ENCODE measurements around the gene ECE2.
A peak's percentile ranks its signal among the peaks of the same experiment; 100 is the strongest.

ECE2 gene

GRCh38 chr3:184277366-184277765 lies 1.5 kb downstream of the ECE2 start:
- no peak for DNase-seq

GRCh38 chr3:184282941-184283340 lies 7.1 kb downstream of the ECE2 start:
- no peak for DNase-seq

GRCh38 chr3:184283681-184284080 lies 7.9 kb downstream of the ECE2 start:
- no peak for DNase-seq

- no peak for DNase-seq
These were observed 8.9 kb downstream of the ECE2 start for GRCh38 chr3:184284696-184285095.

GRCh38 chr3:184289426-184289938 lies 13.7 kb downstream of the ECE2 start:
- DNase-seq: peak; percentile 61

GRCh38 chr3:184290331-184290730 lies 14.5 kb downstream of the ECE2 start:
- no peak for DNase-seq

- no peak for DNase-seq
These were observed 15.4 kb downstream of the ECE2 start for GRCh38 chr3:184291044-184291737.

GRCh38 chr3:184291738-184292445 lies 16.1 kb downstream of the ECE2 start:
- DNase-seq: no peak

GRCh38 chr3:184295771-184296170 lies 19.9 kb downstream of the ECE2 start:
- DNase-seq: no peak

- DNase-seq: no peak
These were observed 20.8 kb downstream of the ECE2 start for GRCh38 chr3:184296616-184297015.

- DNase-seq: peak; percentile 98
These were observed 23.1 kb downstream of the ECE2 start, which contains the start of gene PSMD2 for GRCh38 chr3:184298759-184299487. Gene PSMD2 (plus strand): TSS chr3:184299241. CDS start chr3:184299267, 26 bp downstream.

GRCh38 chr3:184299488-184300377 lies 23.9 kb downstream of the ECE2 start:
- no peak for DNase-seq

- DNase-seq: no peak
These were observed 24.5 kb downstream of the ECE2 start for GRCh38 chr3:184300378-184300720.

GRCh38 chr3:184305577-184305976 lies 29.8 kb downstream of the ECE2 start:
- DNase-seq: no peak

GRCh38 chr3:184306341-184306972 lies 30.6 kb downstream of the ECE2 start:
- no peak for DNase-seq

- DNase-seq: no peak
These were observed 32.1 kb downstream of the ECE2 start for GRCh38 chr3:184307915-184308314.

GRCh38 chr3:184308744-184309143 lies 32.9 kb downstream of the ECE2 start:
- DNase-seq: no peak

GRCh38 chr3:184311633-184312032 lies 35.8 kb downstream of the ECE2 start:
- no peak for DNase-seq

GRCh38 chr3:184314363-184314699 lies 38.5 kb downstream of the ECE2 start, which contains the start of gene EIF4G1:
Gene EIF4G1 (plus strand): TSS chr3:184314606. CDS start chr3:184315797, 1,191 bp downstream.
- peak; percentile 90 for DNase-seq

- DNase-seq: peak; percentile 62
These were observed 39.1 kb downstream of the ECE2 start for GRCh38 chr3:184314700-184315542.

GRCh38 chr3:184315543-184315867 lies 39.7 kb downstream of the ECE2 start:
- no peak for DNase-seq

All from activated CD4-positive, alpha-beta T cell treated with anti-CD3 and anti-CD28 coated beads, Interleukin-2, amount 50 U/mL, for 1 hour (primary cell).